Measurements from ENCODE around the gene PTH2R. TPM values are rescaled to one million over a fixed set of nuclear protein-coding genes. Genes with fewer than 3 reads are reported as not detected.
"Not testable (repeated sequence)": the region's sequence is repeated elsewhere in the genome, so short reads cannot be mapped to it uniquely, and the experiment has no call there.

PTH2R gene
- polyA plus RNA-seq, 2 donors, result not detected

DNA sequence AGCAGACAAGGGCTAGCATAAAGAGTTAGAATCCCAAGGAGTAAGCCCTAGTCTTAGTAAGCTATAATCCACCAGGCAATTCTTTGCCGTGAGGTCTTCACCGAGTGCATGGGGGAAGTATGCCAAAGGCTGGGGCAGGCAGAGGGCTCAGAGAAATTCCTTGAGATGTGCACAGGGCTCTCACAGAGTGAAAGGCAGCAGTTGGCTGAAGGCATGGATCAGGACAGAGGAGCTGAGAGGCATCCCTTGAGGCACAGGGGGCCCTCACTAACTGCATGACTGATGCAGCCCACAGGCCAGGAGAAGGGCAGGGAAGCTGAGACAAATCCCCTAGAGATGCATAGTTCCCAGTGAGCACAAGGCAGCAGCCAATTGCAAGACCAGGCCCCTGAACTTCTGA, 34.1 kb downstream of the PTH2R start:
- H3K4me3 ChIP-seq (ENCODE audit: low read depth in 1 of 2, low read length in 2 of 2), result no peak overlapping the region
- H3K4me1 ChIP-seq (ENCODE audit: control insufficient read depth in 2 of 2, insufficient read depth in 2 of 2, low read length in 1 of 2), result no peaks in the 10 kb centered on the region
- H3K9me3 ChIP-seq (ENCODE audit: control insufficient read depth in 2 of 2, insufficient read depth in 1 of 2, low read depth in 1 of 2, low read length in 1 of 2), result no peaks in the 10 kb centered on the region
- no peaks in the 10 kb centered on the region for H3K36me3 ChIP-seq (ENCODE audit: control insufficient read depth in 2 of 2, insufficient read depth in 2 of 2, low read length in 1 of 2)
- 90% methylated on average over 2 of the region's 2 CpGs for whole genome bisulfite sequencing, 2 donors
- no peaks in the 10 kb centered on the region for H3K27me3 ChIP-seq (ENCODE audit: control insufficient read depth in 1 of 2, insufficient read depth in 2 of 2, low read length in 2 of 2)
- no peak overlapping the region for H3K27ac ChIP-seq (ENCODE audit: low read depth in 2 of 2, low read length in 1 of 2)

GRCh38 chr2:208441951-208442350, 35.4 kb downstream of the PTH2R start:
- Histone ChIP-seq H3K27ac (ENCODE audit: low read depth in 2 of 2, low read length in 1 of 2) (no peak overlapping the region), H3K9me3 (ENCODE audit: control insufficient read depth in 2 of 2, insufficient read depth in 1 of 2, low read depth in 1 of 2, low read length in 1 of 2) (no peaks in the 10 kb centered on the region), H3K36me3 (ENCODE audit: control insufficient read depth in 2 of 2, insufficient read depth in 2 of 2, low read length in 1 of 2) (no peaks in the 10 kb centered on the region), H3K4me1 (ENCODE audit: control insufficient read depth in 2 of 2, insufficient read depth in 2 of 2, low read length in 1 of 2) (no peaks in the 10 kb centered on the region), H3K4me3 (ENCODE audit: low read depth in 1 of 2, low read length in 2 of 2) (no peak overlapping the region), H3K27me3 (ENCODE audit: control insufficient read depth in 1 of 2, insufficient read depth in 2 of 2, low read length in 2 of 2) (no peaks in the 10 kb centered on the region)
- 94 to 96% methylated on average over 2 of the region's 2 CpGs for WGBS, 2 donors

GRCh38 chr2:208447447-208447846, 40.9 kb downstream of the PTH2R start:
- H3K4me1 ChIP-seq (ENCODE audit: control insufficient read depth in 2 of 2, insufficient read depth in 2 of 2, low read length in 1 of 2); H3K36me3 ChIP-seq (ENCODE audit: control insufficient read depth in 2 of 2, insufficient read depth in 2 of 2, low read length in 1 of 2); H3K9me3 ChIP-seq (ENCODE audit: control insufficient read depth in 2 of 2, insufficient read depth in 1 of 2, low read depth in 1 of 2, low read length in 1 of 2); H3K27me3 ChIP-seq (ENCODE audit: control insufficient read depth in 1 of 2, insufficient read depth in 2 of 2, low read length in 2 of 2); H3K4me3 ChIP-seq (ENCODE audit: low read depth in 1 of 2, low read length in 2 of 2); H3K27ac ChIP-seq (ENCODE audit: low read depth in 2 of 2, low read length in 1 of 2): not testable (repeated sequence)
- 88 to 94% methylated on average over 6 of the region's 6 CpGs for WGBS, 2 donors

DNA sequence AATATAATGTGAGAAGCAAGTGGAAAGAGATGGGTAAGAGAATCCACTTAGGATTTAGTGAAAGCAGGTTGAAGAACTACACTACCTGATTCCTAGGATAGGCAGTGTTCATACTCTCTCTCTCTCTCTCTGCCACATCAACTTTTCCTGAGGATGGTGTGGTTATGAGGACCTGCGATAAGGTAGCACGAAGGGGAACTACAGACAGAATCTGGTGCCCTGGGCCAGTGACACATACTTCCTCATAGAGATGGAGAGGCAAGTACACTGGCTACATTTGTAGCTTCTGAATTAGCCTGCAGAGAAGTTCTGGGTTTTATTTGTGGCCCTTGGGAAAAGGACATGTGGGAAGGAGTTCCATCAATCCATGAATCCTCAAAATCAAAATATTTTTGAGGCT, 44.5 kb downstream of the PTH2R start:
- 76 to 84% methylated on average over 2 of the region's 2 CpGs for WGBS, 2 donors

GRCh38 chr2:208454861-208455260, 48.3 kb downstream of the PTH2R start:
- H3K36me3 ChIP-seq (ENCODE audit: control insufficient read depth in 2 of 2, insufficient read depth in 2 of 2, low read length in 1 of 2), result no peaks in the 10 kb centered on the region
- H3K27ac ChIP-seq (ENCODE audit: low read depth in 2 of 2, low read length in 1 of 2), result no peak overlapping the region
- no peaks in the 10 kb centered on the region for H3K9me3 ChIP-seq (ENCODE audit: control insufficient read depth in 2 of 2, insufficient read depth in 1 of 2, low read depth in 1 of 2, low read length in 1 of 2)
- H3K4me3 ChIP-seq (ENCODE audit: low read depth in 1 of 2, low read length in 2 of 2), result no peak overlapping the region
- no peaks in the 10 kb centered on the region for H3K27me3 ChIP-seq (ENCODE audit: control insufficient read depth in 1 of 2, insufficient read depth in 2 of 2, low read length in 2 of 2)
- H3K4me1 ChIP-seq (ENCODE audit: control insufficient read depth in 2 of 2, insufficient read depth in 2 of 2, low read length in 1 of 2), result no peaks in the 10 kb centered on the region

More for the DNA sequence above, 44.5 kb downstream of the PTH2R start:
- H3K27me3 ChIP-seq (ENCODE audit: control insufficient read depth in 1 of 2, insufficient read depth in 2 of 2, low read length in 2 of 2), result no peaks in the 10 kb centered on the region
- no peaks in the 10 kb centered on the region for H3K36me3 ChIP-seq (ENCODE audit: control insufficient read depth in 2 of 2, insufficient read depth in 2 of 2, low read length in 1 of 2)
- no peak overlapping the region for H3K4me3 ChIP-seq (ENCODE audit: low read depth in 1 of 2, low read length in 2 of 2)
- H3K27ac ChIP-seq (ENCODE audit: low read depth in 2 of 2, low read length in 1 of 2), result no peak overlapping the region
- H3K9me3 ChIP-seq (ENCODE audit: control insufficient read depth in 2 of 2, insufficient read depth in 1 of 2, low read depth in 1 of 2, low read length in 1 of 2), result no peaks in the 10 kb centered on the region
- H3K4me1 ChIP-seq (ENCODE audit: control insufficient read depth in 2 of 2, insufficient read depth in 2 of 2, low read length in 1 of 2), result no peaks in the 10 kb centered on the region

GRCh38 chr2:208463721-208464120, 57.1 kb downstream of the PTH2R start:
- H3K4me1 ChIP-seq (ENCODE audit: control insufficient read depth in 2 of 2, insufficient read depth in 2 of 2, low read length in 1 of 2), result no peaks in the 10 kb centered on the region
- 66 to 75% methylated on average over 3 of the region's 3 CpGs for WGBS, 2 donors

DNA sequence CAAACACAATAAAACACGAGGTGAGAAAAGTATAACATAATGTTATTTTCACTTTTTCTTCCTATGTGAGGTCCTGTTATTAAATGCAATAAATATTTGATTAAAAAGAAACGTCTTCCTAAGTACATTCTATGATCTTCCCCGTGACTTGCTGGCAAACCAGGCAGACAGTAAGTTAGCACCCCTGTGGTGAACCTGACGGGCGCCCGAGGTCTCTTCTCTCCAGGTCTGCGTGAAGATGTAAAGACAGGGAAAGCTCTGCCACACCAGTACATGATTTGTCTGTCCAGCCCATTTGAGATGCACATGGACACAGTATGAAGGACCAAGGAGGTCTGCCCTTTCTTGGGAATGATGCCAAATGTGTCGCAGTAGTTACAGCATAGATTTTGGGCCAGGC, 57.6 kb downstream of the PTH2R start:
- Histone ChIP-seq H3K27ac (ENCODE audit: low read depth in 2 of 2, low read length in 1 of 2) (no peak overlapping the region), H3K36me3 (ENCODE audit: control insufficient read depth in 2 of 2, insufficient read depth in 2 of 2, low read length in 1 of 2) (no peaks in the 10 kb centered on the region), H3K27me3 (ENCODE audit: control insufficient read depth in 1 of 2, insufficient read depth in 2 of 2, low read length in 2 of 2) (no peaks in the 10 kb centered on the region), H3K4me1 (ENCODE audit: control insufficient read depth in 2 of 2, insufficient read depth in 2 of 2, low read length in 1 of 2) (no peaks in the 10 kb centered on the region), H3K4me3 (ENCODE audit: low read depth in 1 of 2, low read length in 2 of 2) (no peak overlapping the region), H3K9me3 (ENCODE audit: control insufficient read depth in 2 of 2, insufficient read depth in 1 of 2, low read depth in 1 of 2, low read length in 1 of 2) (no peaks in the 10 kb centered on the region)
- WGBS, 2 donors, result 74 to 78% methylated on average over 8 of the region's 8 CpGs

More at GRCh38 chr2:208463721-208464120, 57.1 kb downstream of the PTH2R start:
- Histone ChIP-seq H3K4me3 (ENCODE audit: low read depth in 1 of 2, low read length in 2 of 2) (no peak overlapping the region), H3K27me3 (ENCODE audit: control insufficient read depth in 1 of 2, insufficient read depth in 2 of 2, low read length in 2 of 2) (no peaks in the 10 kb centered on the region), H3K27ac (ENCODE audit: low read depth in 2 of 2, low read length in 1 of 2) (no peak overlapping the region), H3K9me3 (ENCODE audit: control insufficient read depth in 2 of 2, insufficient read depth in 1 of 2, low read depth in 1 of 2, low read length in 1 of 2) (no peaks in the 10 kb centered on the region), H3K36me3 (ENCODE audit: control insufficient read depth in 2 of 2, insufficient read depth in 2 of 2, low read length in 1 of 2) (no peaks in the 10 kb centered on the region)

- no peaks in the 10 kb centered on the region for H3K9me3 ChIP-seq (ENCODE audit: control insufficient read depth in 2 of 2, insufficient read depth in 1 of 2, low read depth in 1 of 2, low read length in 1 of 2)
- no peaks in the 10 kb centered on the region for H3K4me1 ChIP-seq (ENCODE audit: control insufficient read depth in 2 of 2, insufficient read depth in 2 of 2, low read length in 1 of 2)
- H3K27ac ChIP-seq (ENCODE audit: low read depth in 2 of 2, low read length in 1 of 2), result no peak overlapping the region
- no peaks in the 10 kb centered on the region for H3K36me3 ChIP-seq (ENCODE audit: control insufficient read depth in 2 of 2, insufficient read depth in 2 of 2, low read length in 1 of 2)
- H3K27me3 ChIP-seq (ENCODE audit: control insufficient read depth in 1 of 2, insufficient read depth in 2 of 2, low read length in 2 of 2), result no peaks in the 10 kb centered on the region
- 32 to 40% methylated on average over 6 of the region's 6 CpGs for WGBS, 2 donors
- H3K4me3 ChIP-seq (ENCODE audit: low read depth in 1 of 2, low read length in 2 of 2), result no peak overlapping the region
These were observed 59.7 kb downstream of the PTH2R start for GRCh38 chr2:208466151-208466919.

DNA sequence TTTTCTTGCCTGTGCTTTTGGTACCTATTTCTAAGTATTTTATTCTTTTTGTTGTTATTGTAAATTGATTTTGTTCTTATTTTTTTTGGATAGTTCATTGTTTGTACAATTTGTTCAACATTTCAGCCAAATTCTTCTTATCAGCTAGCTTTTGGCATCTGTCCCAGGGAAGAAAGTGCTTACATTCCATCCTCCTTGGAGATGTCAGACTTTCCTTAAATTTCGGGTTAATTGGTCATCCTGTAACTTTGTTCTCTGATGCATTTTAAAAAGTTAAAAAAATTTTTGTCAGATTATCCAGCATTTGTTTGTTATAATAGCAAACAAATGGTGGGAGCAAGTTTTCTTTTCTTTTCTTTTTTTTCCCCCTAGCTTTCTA, 60.3 kb downstream of the PTH2R start:
- Histone ChIP-seq H3K36me3 (ENCODE audit: control insufficient read depth in 2 of 2, insufficient read depth in 2 of 2, low read length in 1 of 2) (no peaks in the 10 kb centered on the region), H3K4me1 (ENCODE audit: control insufficient read depth in 2 of 2, insufficient read depth in 2 of 2, low read length in 1 of 2) (no peaks in the 10 kb centered on the region)

GRCh38 chr2:208467564-208467963, 61.0 kb downstream of the PTH2R start:
- Histone ChIP-seq H3K27me3 (ENCODE audit: control insufficient read depth in 1 of 2, insufficient read depth in 2 of 2, low read length in 2 of 2) (no peaks in the 10 kb centered on the region), H3K9me3 (ENCODE audit: control insufficient read depth in 2 of 2, insufficient read depth in 1 of 2, low read depth in 1 of 2, low read length in 1 of 2) (no peaks in the 10 kb centered on the region), H3K27ac (ENCODE audit: low read depth in 2 of 2, low read length in 1 of 2) (no peak overlapping the region), H3K4me3 (ENCODE audit: low read depth in 1 of 2, low read length in 2 of 2) (no peak overlapping the region), H3K36me3 (ENCODE audit: control insufficient read depth in 2 of 2, insufficient read depth in 2 of 2, low read length in 1 of 2) (no peaks in the 10 kb centered on the region), H3K4me1 (ENCODE audit: control insufficient read depth in 2 of 2, insufficient read depth in 2 of 2, low read length in 1 of 2) (no peaks in the 10 kb centered on the region)
- WGBS, 2 donors, result 72 to 83% methylated on average over 1 of the region's 1 CpG

More for the DNA sequence above, 60.3 kb downstream of the PTH2R start:
- no peaks in the 10 kb centered on the region for H3K9me3 ChIP-seq (ENCODE audit: control insufficient read depth in 2 of 2, insufficient read depth in 1 of 2, low read depth in 1 of 2, low read length in 1 of 2)
- H3K27me3 ChIP-seq (ENCODE audit: control insufficient read depth in 1 of 2, insufficient read depth in 2 of 2, low read length in 2 of 2), result no peaks in the 10 kb centered on the region
- no peak overlapping the region for H3K27ac ChIP-seq (ENCODE audit: low read depth in 2 of 2, low read length in 1 of 2)
- WGBS, 2 donors, result 44 to 53% methylated on average over 1 of the region's 1 CpG
- H3K4me3 ChIP-seq (ENCODE audit: low read depth in 1 of 2, low read length in 2 of 2), result no peak overlapping the region
